CD4-positive, alpha-beta memory T cell (primary cell): ENCODE data around the gene EIF4E. TPM values are rescaled to one million over a fixed set of nuclear protein-coding genes. Genes with fewer than 3 reads are reported as not detected.
"Not testable (repeated sequence)": the region's sequence is repeated elsewhere in the genome, so short reads cannot be mapped to it uniquely, and the experiment has no call there.

Experiments
- CTCF ChIA-PET: fragments of 350-600 bp; sonication (Branson Sonifier 250); formaldehyde crosslinking; loops from one replicate; lab custom pipeline; 2021; ENCODE audit warnings: inconsistent platforms; ENCODE audit not compliant: partially characterized antibody; lab: Charles Lee
- POLR2A ChIA-PET: fragments of 350-600 bp; sonication (Branson Sonifier 250); formaldehyde crosslinking; loops from one replicate; lab custom pipeline; 2021; ENCODE audit not compliant: partially characterized antibody; lab: Charles Lee
- DNase-seq, 5 donors: peaks; one replicate each; pipeline versions ENCODE4 v3.0.0 to v3.0.0-alpha.2; 2020 to 2022; ENCODE audit warnings: mixed read lengths in 1 of 5
- H3K27ac ChIP-seq: one replicate; pipeline ENCODE4 v1.7.0; 2013; ENCODE audit warnings: low read depth, low read length
- H3K27me3 ChIP-seq: 2 replicates; pipeline ENCODE4 v1.7.0; 2013; ENCODE audit warnings: mild to moderate bottlenecking, low read length, moderate library complexity; ENCODE audit not compliant: insufficient read depth
- H3K36me3 ChIP-seq: 2 replicates; pipeline ENCODE4 v1.7.0; 2013; ENCODE audit warnings: mild to moderate bottlenecking, low read length, moderate library complexity; ENCODE audit not compliant: insufficient read depth
- H3K4me1 ChIP-seq: 2 replicates; pipeline ENCODE4 v1.7.0; 2013; ENCODE audit warnings: mild to moderate bottlenecking, low read length, moderate library complexity; ENCODE audit not compliant: insufficient read depth
- H3K4me3 ChIP-seq, 2 donors: one replicate each; pipeline ENCODE4 v1.7.0; 2013; ENCODE audit warnings: low read length in 2 of 2, mild to moderate bottlenecking in 1 of 2
- H3K9me3 ChIP-seq, 2 donors: one replicate each; pipeline ENCODE4 v1.7.0; 2013; ENCODE audit warnings: low read length in 2 of 2, control low read depth in 1 of 2; ENCODE audit not compliant: control insufficient read depth in 1 of 2
- H3K27ac Mint-ChIP-seq, 7 donors: one replicate each; pipeline ENCODE4 v1.8.0; 2020 to 2021; ENCODE audit warnings: mixed read lengths in 7 of 7, mild to moderate bottlenecking in 6 of 7, inconsistent platforms in 3 of 7, moderate library complexity in 3 of 7
- H3K27me3 Mint-ChIP-seq, 2 donors: one replicate each; pipeline ENCODE4 v1.8.0; 2020 to 2021; ENCODE audit warnings: mixed read lengths in 2 of 2
- H3K36me3 Mint-ChIP-seq, 2 donors: one replicate each; pipeline ENCODE4 v1.8.0; 2020 to 2021; ENCODE audit warnings: mixed read lengths in 2 of 2, inconsistent platforms in 1 of 2, mild to moderate bottlenecking in 1 of 2
- H3K4me1 Mint-ChIP-seq, 4 donors: one replicate each; pipeline ENCODE4 v1.8.0; 2020 to 2021; ENCODE audit warnings: mixed read lengths in 4 of 4, mild to moderate bottlenecking in 1 of 4
- H3K4me3 Mint-ChIP-seq, 8 donors: one replicate each; pipeline ENCODE4 v1.8.0; 2020 to 2021; ENCODE audit warnings: mixed read lengths in 8 of 8, mild to moderate bottlenecking in 7 of 8, moderate library complexity in 6 of 8, inconsistent platforms in 3 of 8
- H3K9me3 Mint-ChIP-seq, 8 donors: one replicate each; pipeline ENCODE4 v1.8.0; 2020 to 2021; ENCODE audit warnings: mixed read lengths in 8 of 8, mild to moderate bottlenecking in 5 of 8, inconsistent platforms in 3 of 8, moderate library complexity in 1 of 8
- intact Hi-C: fragments of 100-400 bp; cut with micrococcal nuclease; formaldehyde crosslinking; loops from one replicate; pipeline ENCODE4 v1.15.1; 2023
- polyA plus RNA-seq, 2 donors: library from polyadenylated mRNA; unstranded; fragments of 300-500 nt; fragmentation: Illumina TruSeq; gene quantifications; one replicate each; pipeline ENCODE4 v1.2.3, GENCODE V29; 2021
- total RNA-seq, 2 experiments: library from RNA; stranded (reverse); gene quantifications; one replicate each; pipeline ENCODE4 v1.2.3, GENCODE V29; 2021

The EIF4E gene
- total and polyA plus RNA-seq, 4 experiments from 2014 or later: 58.2 to 93.3 (median 66.7) TPM

DNA sequence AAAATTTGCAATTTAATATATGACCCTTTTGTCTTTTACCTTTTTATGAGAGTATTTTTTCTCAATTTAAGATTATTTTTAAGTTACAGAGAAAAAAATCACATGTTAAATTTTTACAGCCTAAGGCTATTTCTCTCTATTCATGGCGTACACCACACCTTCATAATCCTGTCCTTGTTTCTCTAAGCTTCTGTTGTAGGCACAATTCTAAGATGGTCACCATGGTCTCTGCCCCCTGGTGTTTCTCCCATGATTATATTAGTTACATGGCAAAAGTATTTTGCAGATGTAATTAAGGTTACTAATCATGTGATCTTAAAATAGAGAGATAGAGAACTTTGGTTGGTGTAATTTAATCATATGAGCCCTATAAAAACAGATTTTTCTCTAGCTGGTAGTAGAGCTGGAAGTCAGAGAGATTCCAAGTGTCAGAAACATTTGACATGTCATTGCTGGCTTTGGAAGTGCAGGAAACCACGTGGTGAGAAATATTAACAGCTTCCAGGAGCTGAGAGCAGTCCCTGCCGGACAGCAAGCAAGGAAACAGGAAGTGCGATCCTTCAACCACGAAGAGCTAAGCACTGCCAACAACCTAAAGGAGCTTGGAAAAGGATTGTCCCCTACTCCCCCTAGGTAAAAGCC, 89.8 kb downstream of the EIF4E start:
- ChIA-PET POLR2A (no interaction called here), CTCF (no interaction called here)
- Mint-ChIP-seq H3K4me3 (no peak overlapping the region), H3K36me3 (no peaks in the 10 kb centered on the region), H3K4me1 (no peaks in the 10 kb centered on the region), H3K27ac (peak overlapping the region in 1 of 7 donors; percentile 60), H3K27me3 (no peaks in the 10 kb centered on the region), H3K9me3 (peaks cover 0 to 2% (median 0%) of the 10 kb centered on the region in 8 donors)
- Histone ChIP-seq H3K27me3 (no peaks in the 10 kb centered on the region), H3K9me3 (no peaks in the 10 kb centered on the region), H3K4me3 (no peak overlapping the region), H3K27ac (no peak overlapping the region), H3K36me3 (no peaks in the 10 kb centered on the region), H3K4me1 (no peaks in the 10 kb centered on the region)
- intact Hi-C loops: no loop called here
- no peak for DNase-seq

DNA sequence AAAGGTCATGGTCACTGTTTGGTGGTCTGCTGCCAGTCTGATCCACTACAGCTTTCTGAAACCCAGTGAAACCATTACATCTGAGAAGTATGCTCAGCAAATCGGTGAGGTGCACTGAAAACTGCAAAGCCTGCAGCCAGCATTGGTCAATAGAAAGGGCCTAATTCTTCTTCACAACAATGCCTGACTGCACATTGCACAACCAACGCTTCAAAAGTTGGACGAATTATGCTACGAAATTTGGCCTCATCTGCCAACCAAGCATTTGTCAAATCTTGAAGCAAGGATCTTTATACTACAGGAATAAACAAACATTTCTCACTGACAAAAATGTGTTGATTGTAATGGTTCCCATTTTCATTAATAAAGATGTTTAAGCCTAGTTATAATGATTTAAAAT, 90.4 kb downstream of the EIF4E start:
- intact Hi-C loops: no loop called here
- H3K27me3 Mint-ChIP-seq: no peaks in the 10 kb centered on the region

DNA sequence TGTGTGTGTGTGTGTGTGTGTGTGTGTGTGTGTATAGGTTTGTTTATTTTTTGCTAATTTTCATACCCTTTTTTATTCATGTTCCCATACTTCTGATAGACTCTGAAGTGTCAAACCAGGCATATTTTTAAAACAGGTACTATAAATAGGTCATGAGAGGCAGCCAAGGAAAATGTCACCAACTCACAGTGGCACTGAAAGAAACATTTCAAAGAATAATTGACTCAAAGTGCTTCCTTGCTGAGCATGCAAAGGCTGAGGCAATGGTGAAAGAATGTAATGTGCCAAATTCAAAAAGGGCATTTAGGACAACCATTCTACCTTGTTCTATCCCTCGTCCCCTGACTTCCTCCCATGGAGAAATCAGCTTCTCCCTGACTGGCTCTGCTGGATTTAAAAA, 95.5 kb downstream of the EIF4E start:
- Mint-ChIP-seq H3K9me3 (no peaks in the 10 kb centered on the region), H3K27ac (no peak overlapping the region), H3K27me3 (no peaks in the 10 kb centered on the region), H3K4me1 (peaks cover 0 to 3% (median 0%) of the 10 kb centered on the region in 4 donors), H3K36me3 (no peaks in the 10 kb centered on the region), H3K4me3 (no peak overlapping the region)
- intact Hi-C loops: no loop called here
- no peak overlapping the region for H3K27ac ChIP-seq
- H3K27me3 ChIP-seq: no peaks in the 10 kb centered on the region
- H3K4me3 ChIP-seq: no peak overlapping the region
- ChIA-PET CTCF (interaction anchor here (2.5 kb wide), 1 partner anchor 366 kb away, joined by 14 read pairs; no protein-coding TSS in a partner anchor), POLR2A (no interaction called here)
- no peaks in the 10 kb centered on the region for H3K4me1 ChIP-seq
- H3K36me3 ChIP-seq: no peaks in the 10 kb centered on the region
- no peaks in the 10 kb centered on the region for H3K9me3 ChIP-seq
- no peak for DNase-seq

More for the DNA sequence above, 90.4 kb downstream of the EIF4E start:
- Mint-ChIP-seq H3K9me3 (peaks cover 0 to 2% (median 0%) of the 10 kb centered on the region in 8 donors), H3K36me3 (no peaks in the 10 kb centered on the region), H3K4me3 (no peak overlapping the region), H3K27ac (no peak overlapping the region), H3K4me1 (no peaks in the 10 kb centered on the region)
- ChIA-PET CTCF (no interaction called here), POLR2A (no interaction called here)
- H3K4me3 ChIP-seq: no peak overlapping the region
- H3K9me3 ChIP-seq: no peaks in the 10 kb centered on the region
- H3K27me3 ChIP-seq: no peaks in the 10 kb centered on the region
- no peak overlapping the region for H3K27ac ChIP-seq
- no peaks in the 10 kb centered on the region for H3K36me3 ChIP-seq
- no peak for DNase-seq
- H3K4me1 ChIP-seq: no peaks in the 10 kb centered on the region

DNA sequence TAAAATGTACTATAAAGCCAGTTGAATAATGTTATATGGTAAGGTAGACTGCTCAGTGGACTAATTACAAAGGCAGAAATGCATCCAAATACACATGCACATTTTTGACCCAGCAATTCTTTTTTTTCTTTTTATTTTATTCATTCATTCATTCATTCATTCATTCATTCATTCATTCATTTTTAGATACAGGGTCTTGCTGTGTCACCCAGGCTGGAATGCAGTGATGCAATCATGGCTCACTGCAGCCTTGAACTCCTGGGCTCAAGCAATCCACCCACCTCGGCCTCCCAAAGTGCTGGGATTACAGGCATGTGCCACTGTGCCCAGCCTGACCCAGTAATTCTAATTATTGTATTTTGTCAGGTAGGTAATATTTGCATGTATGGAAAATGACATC, 97.9 kb downstream of the EIF4E start:
- H3K27ac Mint-ChIP-seq, H3K27me3 ChIP-seq, H3K9me3 Mint-ChIP-seq, H3K27me3 Mint-ChIP-seq, H3K9me3 ChIP-seq, H3K4me3 Mint-ChIP-seq, POLR2A ChIA-PET, H3K4me1 Mint-ChIP-seq, H3K27ac ChIP-seq, H3K36me3 ChIP-seq, DNase-seq, H3K4me1 ChIP-seq, H3K4me3 ChIP-seq, intact Hi-C loops, H3K36me3 Mint-ChIP-seq: not testable (repeated sequence)
- CTCF ChIA-PET: interaction anchor here (1.5 kb wide), 1 partner anchor 363 kb away, joined by 6 read pairs; no protein-coding TSS in a partner anchor

Other genes starting within 250 kb of the EIF4E start
- 10 to 100 TPM; 36.4 to 36.7 TPM for gene METAP1, start 66.6 kb upstream of the EIF4E start, total RNA-seq
- gene METAP1, start 66.6 kb upstream of the EIF4E start, polyA plus RNA-seq: 10 to 100 TPM; 33.5 to 33.6 TPM
- gene ADH5, start 159.7 kb upstream of the EIF4E start, total RNA-seq: 10 to 100 TPM; 75.6 to 80.5 TPM
- 100 to 1,000 TPM; 142 to 171 TPM for gene ADH5, start 159.7 kb upstream of the EIF4E start, polyA plus RNA-seq
- gene ADH4, start 215.2 kb upstream of the EIF4E start, total RNA-seq: not detected
- not detected for gene ADH4, start 215.2 kb upstream of the EIF4E start, polyA plus RNA-seq